Mesenchymal stem cell (in vitro differentiated cells and primary cell): ENCODE results near the gene IL4.

Experiments used
- DNase-seq: peaks from one replicate; pipeline ENCODE4 v3.0.0-alpha.2; 2013
- H2AFZ ChIP-seq: one replicate; pipeline ENCODE4 v1.6.1; 2013; ENCODE audit warnings: low read depth, mild to moderate bottlenecking, control low read depth, inconsistent platforms, low read length, moderate library complexity
- H2AK5ac ChIP-seq: 2 replicates; pipeline ENCODE4 v1.6.1; 2013; ENCODE audit warnings: low read length, moderate library complexity, mild to moderate bottlenecking, inconsistent platforms; ENCODE audit not compliant: severe bottlenecking
- H2BK120ac ChIP-seq: one replicate; pipeline ENCODE4 v1.6.1; 2013; ENCODE audit warnings: low read depth, mild to moderate bottlenecking, inconsistent platforms, low read length, moderate library complexity
- H2BK12ac ChIP-seq, 2 experiments: one replicate each; pipeline ENCODE4 v1.6.1; 2013; ENCODE audit warnings: inconsistent platforms in 2 of 2, low read length in 2 of 2, mild to moderate bottlenecking in 2 of 2, moderate library complexity in 2 of 2, control low read depth in 1 of 2
- H2BK15ac ChIP-seq: one replicate; pipeline ENCODE4 v1.6.1; 2013; ENCODE audit warnings: mild to moderate bottlenecking, low read depth, inconsistent platforms; ENCODE audit not compliant: poor library complexity, severe bottlenecking
- H2BK5ac ChIP-seq: 2 replicates; pipeline ENCODE4 v1.6.1; 2013; ENCODE audit warnings: low read depth, mild to moderate bottlenecking, low read length, control low read depth, inconsistent platforms; ENCODE audit not compliant: poor library complexity, severe bottlenecking
- H3K14ac ChIP-seq, 2 experiments: one replicate each; pipeline ENCODE4 v1.6.1; 2013; ENCODE audit warnings: inconsistent platforms in 2 of 2, low read length in 2 of 2, control low read depth in 1 of 2, mild to moderate bottlenecking in 1 of 2, moderate library complexity in 1 of 2
- H3K18ac ChIP-seq, 2 experiments: one replicate each; pipeline ENCODE4 v1.6.1; 2013; ENCODE audit warnings: inconsistent platforms in 2 of 2, low read length in 2 of 2, control low read depth in 1 of 2, low read depth in 1 of 2, mild to moderate bottlenecking in 1 of 2
- H3K23ac ChIP-seq, 2 experiments: one replicate each; pipeline ENCODE4 v1.6.1; 2013; ENCODE audit warnings: inconsistent platforms in 2 of 2, low read length in 2 of 2, mild to moderate bottlenecking in 2 of 2, moderate library complexity in 2 of 2, control low read depth in 1 of 2
- H3K27ac ChIP-seq: 2 replicates; pipeline ENCODE4 v1.5.1; 2013; ENCODE audit warnings: mild to moderate bottlenecking, moderate library complexity, low read length, control low read depth, inconsistent platforms; ENCODE audit not compliant: poor library complexity, severe bottlenecking
- H3K27me3 ChIP-seq, 2 experiments: 2 replicates each; pipeline versions ENCODE4 v1.6.1 to v1.7.0; 2013; ENCODE audit warnings: low read length in 2 of 2, mild to moderate bottlenecking in 2 of 2, moderate library complexity in 2 of 2, control low read depth in 1 of 2, inconsistent platforms in 1 of 2; ENCODE audit not compliant: control insufficient read depth in 1 of 2, insufficient read depth in 1 of 2
- H3K36me3 ChIP-seq, 2 experiments: 2 replicates each; pipeline versions ENCODE4 v1.6.1 to v1.7.0; 2013; ENCODE audit warnings: low read length in 2 of 2, control low read depth in 1 of 2, inconsistent platforms in 1 of 2, low read depth in 1 of 2, mild to moderate bottlenecking in 1 of 2; ENCODE audit not compliant: insufficient read depth in 2 of 2, control insufficient read depth in 1 of 2
- H3K4ac ChIP-seq, 2 experiments: one replicate each; pipeline ENCODE4 v1.6.1; 2013; ENCODE audit warnings: inconsistent platforms in 2 of 2, low read length in 2 of 2, mild to moderate bottlenecking in 2 of 2, moderate library complexity in 2 of 2, control low read depth in 1 of 2, low read depth in 1 of 2
- H3K4me1 ChIP-seq: 2 replicates; pipeline ENCODE4 v1.6.1; 2013; ENCODE audit warnings: low read depth, low read length, control low read depth; ENCODE audit not compliant: control insufficient read depth, insufficient read depth
- H3K4me2 ChIP-seq: 2 replicates; pipeline ENCODE4 v1.6.1; 2013; ENCODE audit warnings: low read length, mild to moderate bottlenecking, inconsistent platforms; ENCODE audit not compliant: poor library complexity, severe bottlenecking
- H3K4me3 ChIP-seq, 2 experiments: 2 replicates each; pipeline versions ENCODE4 v1.5.1 to v1.7.0; 2013; ENCODE audit warnings: low read length in 2 of 2, mild to moderate bottlenecking in 2 of 2, control low read depth in 1 of 2, low read depth in 1 of 2; ENCODE audit not compliant: insufficient read depth in 1 of 2
- H3K79me1 ChIP-seq: replicated peaks from 2 replicates; pipeline ENCODE4 v1.6.1; 2013; ENCODE audit warnings: mild to moderate bottlenecking, control low read depth, low read length, inconsistent platforms; ENCODE audit not compliant: poor library complexity, severe bottlenecking
- H3K9ac ChIP-seq: 2 replicates; pipeline ENCODE4 v1.7.0; 2013; ENCODE audit warnings: mild to moderate bottlenecking, low read length, moderate library complexity
- H3K9me3 ChIP-seq: 2 replicates; pipeline ENCODE4 v1.7.0; 2013; ENCODE audit warnings: mild to moderate bottlenecking, low read length; ENCODE audit not compliant: control insufficient read depth
- H4K8ac ChIP-seq: one replicate; pipeline ENCODE4 v1.6.1; 2013; ENCODE audit warnings: inconsistent platforms, mild to moderate bottlenecking, low read length, moderate library complexity
- H4K91ac ChIP-seq: one replicate; pipeline ENCODE4 v1.6.1; 2013; ENCODE audit warnings: mild to moderate bottlenecking, low read length, inconsistent platforms
- WGBS: methylation state at CpG from one replicate; pipeline ENCODE4 v1.1.7; 2013; ENCODE audit warnings: mixed read lengths; 5-methylcytosine and 5-hydroxymethylcytosine counted together

IL4 gene

GRCh38 chr5:132666310-132667123, 7.3 kb upstream of the IL4 start:
- no peak overlapping the region for H3K4me2 ChIP-seq
- H2BK120ac ChIP-seq, result no peak overlapping the region
- H4K91ac ChIP-seq, result no peak overlapping the region
- no peak overlapping the region for H2BK15ac ChIP-seq
- no peak overlapping the region for H4K8ac ChIP-seq
- H3K79me1 ChIP-seq, result no peaks in the 10 kb centered on the region
- H3K23ac ChIP-seq, result no peak overlapping the region
- no peaks in the 10 kb centered on the region for H3K9me3 ChIP-seq
- H2AK5ac ChIP-seq, result no peak overlapping the region
- no peak overlapping the region for H3K4ac ChIP-seq
- H2BK5ac ChIP-seq, result no peak overlapping the region
- 93% methylated on average over 16 of the region's 16 CpGs for WGBS
- peak overlapping the region in 1 of 2 experiments; percentile 0 for H3K14ac ChIP-seq
- no peak overlapping the region for H2AFZ ChIP-seq
- no peak overlapping the region for H3K4me3 ChIP-seq
- no peak overlapping the region for H2BK12ac ChIP-seq
- H3K18ac ChIP-seq, result no peak overlapping the region
- no peak overlapping the region for H3K27ac ChIP-seq
- H3K9ac ChIP-seq, result no peak overlapping the region
- H3K27me3 ChIP-seq, result peaks cover 10 to 12% of the 10 kb centered on the region in 2 experiments
- peaks cover 4% of the 10 kb centered on the region for H3K4me1 ChIP-seq
- no peak for DNase-seq
- no peaks in the 10 kb centered on the region for H3K36me3 ChIP-seq

- no peak overlapping the region for H3K4ac ChIP-seq
- no peak overlapping the region for H3K27ac ChIP-seq
- no peak overlapping the region for H3K23ac ChIP-seq
- no peak overlapping the region for H2AFZ ChIP-seq
- no peak overlapping the region for H3K14ac ChIP-seq
- no peak overlapping the region for H2BK5ac ChIP-seq
- H2BK12ac ChIP-seq, result no peak overlapping the region
- H3K36me3 ChIP-seq, result no peaks in the 10 kb centered on the region
- no peak overlapping the region for H2BK15ac ChIP-seq
- H4K91ac ChIP-seq, result no peak overlapping the region
- H2BK120ac ChIP-seq, result no peak overlapping the region
- 93% methylated on average over 5 of the region's 10 CpGs for WGBS
- no peak overlapping the region for H4K8ac ChIP-seq
- H3K4me3 ChIP-seq, result no peak overlapping the region
- H3K79me1 ChIP-seq, result no peaks in the 10 kb centered on the region
- H3K9me3 ChIP-seq, result no peaks in the 10 kb centered on the region
- no peak overlapping the region for H3K4me2 ChIP-seq
- peaks cover 10 to 12% of the 10 kb centered on the region in 2 experiments for H3K27me3 ChIP-seq
- H3K18ac ChIP-seq, result no peak overlapping the region
- H2AK5ac ChIP-seq, result no peak overlapping the region
- peaks cover 4% of the 10 kb centered on the region for H3K4me1 ChIP-seq
- DNase-seq, result no peak
- H3K9ac ChIP-seq, result no peak overlapping the region
Measured at GRCh38 chr5:132667309-132667708, 6.5 kb upstream of the IL4 start.

DNA sequence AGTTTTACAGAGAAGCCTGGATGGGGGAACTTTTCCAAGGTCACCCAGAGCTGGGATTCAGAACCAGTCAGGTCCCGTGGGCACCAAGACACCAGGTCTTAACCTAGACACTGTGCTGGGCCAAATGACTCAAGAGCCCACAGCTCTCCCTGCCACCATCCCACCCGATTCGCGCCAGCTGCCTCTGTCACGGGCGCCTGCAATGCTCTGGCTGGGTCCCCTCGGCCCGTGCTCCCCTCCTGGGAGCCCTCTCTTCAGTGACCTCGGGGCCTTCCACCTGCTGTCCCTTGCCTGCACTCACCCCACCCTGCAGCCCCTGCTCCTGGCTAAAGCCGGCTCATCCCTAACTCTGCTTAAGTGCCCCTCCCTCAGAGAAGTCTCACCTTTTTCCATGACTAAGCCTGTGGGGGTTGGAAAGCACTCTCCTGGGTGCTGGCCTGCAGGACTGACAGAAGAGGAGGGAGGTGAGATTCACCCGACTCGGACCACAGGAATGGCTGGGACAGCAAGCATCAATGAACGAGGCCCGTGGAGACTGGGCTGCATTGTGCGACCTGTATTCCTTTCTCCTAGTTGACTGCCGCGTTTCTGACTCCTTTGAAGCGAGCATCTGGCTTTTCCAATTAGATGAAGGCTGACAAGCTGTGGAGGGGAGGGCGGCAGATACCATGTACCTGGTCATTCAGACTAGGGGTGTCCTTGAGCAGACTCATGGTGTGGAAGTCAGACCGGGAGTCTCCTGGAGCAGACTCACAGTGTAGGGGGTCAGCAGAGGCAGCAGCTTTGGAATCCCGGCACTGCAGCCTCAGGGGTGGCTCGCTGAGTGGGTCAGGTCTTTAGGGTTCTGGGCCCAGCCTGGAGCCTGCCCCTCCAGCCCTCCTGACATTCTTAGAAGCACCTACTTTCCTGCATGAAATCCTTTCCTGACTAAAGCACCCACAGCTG, 5.8 kb upstream of the IL4 start:
- H2BK15ac ChIP-seq, result no peak overlapping the region
- H3K4me2 ChIP-seq, result no peak overlapping the region
- H3K18ac ChIP-seq, result no peak overlapping the region
- no peak overlapping the region for H2BK12ac ChIP-seq
- no peak overlapping the region for H4K91ac ChIP-seq
- H3K4ac ChIP-seq, result no peak overlapping the region
- DNase-seq, result no peak
- H2AK5ac ChIP-seq, result no peak overlapping the region
- no peak overlapping the region for H4K8ac ChIP-seq
- H3K4me3 ChIP-seq, result no peak overlapping the region
- no peak overlapping the region for H3K14ac ChIP-seq
- no peak overlapping the region for H2BK5ac ChIP-seq
- H3K9ac ChIP-seq, result no peak overlapping the region
- H3K23ac ChIP-seq, result no peak overlapping the region
- H3K9me3 ChIP-seq, result no peaks in the 10 kb centered on the region
- H3K27me3 ChIP-seq, result peaks cover 10 to 12% of the 10 kb centered on the region in 2 experiments
- no peak overlapping the region for H2AFZ ChIP-seq
- no peak overlapping the region for H2BK120ac ChIP-seq
- H3K36me3 ChIP-seq, result no peaks in the 10 kb centered on the region
- H3K79me1 ChIP-seq, result no peaks in the 10 kb centered on the region
- no peak overlapping the region for H3K27ac ChIP-seq
- peaks cover under 1% of the 10 kb centered on the region for H3K4me1 ChIP-seq
- 79% methylated on average over 22 of the region's 22 CpGs for WGBS
